ENCODE results near the gene RAI2. TPM values are rescaled to one million over a fixed set of nuclear protein-coding genes. Genes with fewer than 3 reads are reported as not detected.
A peak's percentile ranks its signal among the peaks of the same experiment; 100 is the strongest.

Gene RAI2
- total and polyA plus RNA-seq, 2 donors (not counting 1 experiment from before 2014, with no cell fraction given) = 0.91 to 2.1 TPM

GRCh38 chrX:17814059-17814458 lies 47.0 kb downstream of the RAI2 start:
- TF ChIP-seq EZH2 (IDR thresholded peaks at IDR 0.05; ENCODE audit: low read length, missing control alignments) = no peak
- TF ChIP-seq, protein P1, sequence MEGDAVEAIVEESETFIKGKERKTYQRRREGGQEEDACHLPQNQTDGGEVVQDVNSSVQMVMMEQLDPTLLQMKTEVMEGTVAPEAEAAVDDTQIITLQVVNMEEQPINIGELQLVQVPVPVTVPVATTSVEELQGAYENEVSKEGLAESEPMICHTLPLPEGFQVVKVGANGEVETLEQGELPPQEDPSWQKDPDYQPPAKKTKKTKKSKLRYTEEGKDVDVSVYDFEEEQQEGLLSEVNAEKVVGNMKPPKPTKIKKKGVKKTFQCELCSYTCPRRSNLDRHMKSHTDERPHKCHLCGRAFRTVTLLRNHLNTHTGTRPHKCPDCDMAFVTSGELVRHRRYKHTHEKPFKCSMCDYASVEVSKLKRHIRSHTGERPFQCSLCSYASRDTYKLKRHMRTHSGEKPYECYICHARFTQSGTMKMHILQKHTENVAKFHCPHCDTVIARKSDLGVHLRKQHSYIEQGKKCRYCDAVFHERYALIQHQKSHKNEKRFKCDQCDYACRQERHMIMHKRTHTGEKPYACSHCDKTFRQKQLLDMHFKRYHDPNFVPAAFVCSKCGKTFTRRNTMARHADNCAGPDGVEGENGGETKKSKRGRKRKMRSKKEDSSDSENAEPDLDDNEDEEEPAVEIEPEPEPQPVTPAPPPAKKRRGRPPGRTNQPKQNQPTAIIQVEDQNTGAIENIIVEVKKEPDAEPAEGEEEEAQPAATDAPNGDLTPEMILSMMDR (conservative IDR thresholded peaks at IDR 0.05 in 1 of 2, IDR thresholded peaks at IDR 0.05 in 1 of 2; ENCODE audit: low read depth in 1 of 2, low read length in 2 of 2) = no peak
- no peak for DNase-seq (ENCODE audit: low read depth in 2 of 2)
- Histone ChIP-seq H4K20me1 (ENCODE audit: control insufficient read depth, extremely low read depth, insufficient read depth, low read length) (no peaks in the 10 kb centered on the region), H3K27me3 (ENCODE audit: control insufficient read depth, insufficient read depth, low read length) (no peaks in the 10 kb centered on the region), H3K9ac (ENCODE audit: insufficient read depth, low read length) (no peak overlapping the region), H3K36me3 (ENCODE audit: control insufficient read depth, insufficient read depth, low read length) (no peaks in the 10 kb centered on the region), H3K27ac (ENCODE audit: insufficient read depth, low read length) (no peak overlapping the region), H3K4me1 (ENCODE audit: control insufficient read depth, extremely low read depth, insufficient read depth, low read length) (peaks cover 3% of the 10 kb centered on the region), H3K4me2 (ENCODE audit: extremely low read depth, insufficient read depth, low read length) (no peak overlapping the region), H2AFZ (ENCODE audit: low read length) (no peak overlapping the region), H3K9me3 (ENCODE audit: control insufficient read depth, insufficient read depth, low read depth, low read length) (no peaks in the 10 kb centered on the region), H3K79me2 (ENCODE audit: control insufficient read depth, insufficient read depth, low read length) (no peaks in the 10 kb centered on the region), H3K4me3 (replicated peaks in 1 of 4; ENCODE audit: control extremely low read depth in 1 of 4, insufficient read depth in 1 of 4, low read depth in 3 of 4, low read length in 4 of 4) (no peak overlapping the region)

- Histone ChIP-seq H2AFZ (ENCODE audit: low read length) (no peak overlapping the region), H3K9ac (ENCODE audit: insufficient read depth, low read length) (no peak overlapping the region), H3K9me3 (ENCODE audit: control insufficient read depth, insufficient read depth, low read depth, low read length) (no peaks in the 10 kb centered on the region), H3K27ac (ENCODE audit: insufficient read depth, low read length) (no peak overlapping the region), H3K36me3 (ENCODE audit: control insufficient read depth, insufficient read depth, low read length) (no peaks in the 10 kb centered on the region), H4K20me1 (ENCODE audit: control insufficient read depth, extremely low read depth, insufficient read depth, low read length) (no peaks in the 10 kb centered on the region), H3K27me3 (ENCODE audit: control insufficient read depth, insufficient read depth, low read length) (no peaks in the 10 kb centered on the region), H3K4me1 (ENCODE audit: control insufficient read depth, extremely low read depth, insufficient read depth, low read length) (peaks cover 3% of the 10 kb centered on the region), H3K4me3 (replicated peaks in 1 of 4; ENCODE audit: control extremely low read depth in 1 of 4, insufficient read depth in 1 of 4, low read depth in 3 of 4, low read length in 4 of 4) (no peak overlapping the region), H3K4me2 (ENCODE audit: extremely low read depth, insufficient read depth, low read length) (no peak overlapping the region), H3K79me2 (ENCODE audit: control insufficient read depth, insufficient read depth, low read length) (no peaks in the 10 kb centered on the region)
- no peak for TF ChIP-seq EZH2 (IDR thresholded peaks at IDR 0.05; ENCODE audit: low read length, missing control alignments)
- TF ChIP-seq, protein P1 (conservative IDR thresholded peaks at IDR 0.05 in 1 of 2, IDR thresholded peaks at IDR 0.05 in 1 of 2; ENCODE audit: low read depth in 1 of 2, low read length in 2 of 2) = no peak
- no peak for DNase-seq (ENCODE audit: low read depth in 2 of 2)
These were observed 47.8 kb downstream of the RAI2 start for GRCh38 chrX:17813277-17813676.

GRCh38 chrX:17812763-17813162 lies 48.3 kb downstream of the RAI2 start:
- no peak overlapping the region for H3K27ac ChIP-seq (ENCODE audit: insufficient read depth, low read length)
- DNase-seq (ENCODE audit: low read depth in 2 of 2) = peak in 1 of 2 donors; percentile 64

More at GRCh38 chrX:17812763-17813162, 48.3 kb downstream of the RAI2 start:
- H3K79me2 ChIP-seq (ENCODE audit: control insufficient read depth, insufficient read depth, low read length) = no peaks in the 10 kb centered on the region
- H4K20me1 ChIP-seq (ENCODE audit: control insufficient read depth, extremely low read depth, insufficient read depth, low read length) = no peaks in the 10 kb centered on the region
- H3K4me3 ChIP-seq (replicated peaks in 1 of 4; ENCODE audit: control extremely low read depth in 1 of 4, insufficient read depth in 1 of 4, low read depth in 3 of 4, low read length in 4 of 4) = no peak overlapping the region
- H3K9ac ChIP-seq (ENCODE audit: insufficient read depth, low read length) = no peak overlapping the region
- H2AFZ ChIP-seq (ENCODE audit: low read length) = no peak overlapping the region
- no peaks in the 10 kb centered on the region for H3K27me3 ChIP-seq (ENCODE audit: control insufficient read depth, insufficient read depth, low read length)
- H3K9me3 ChIP-seq (ENCODE audit: control insufficient read depth, insufficient read depth, low read depth, low read length) = no peaks in the 10 kb centered on the region
- peaks cover 3% of the 10 kb centered on the region for H3K4me1 ChIP-seq (ENCODE audit: control insufficient read depth, extremely low read depth, insufficient read depth, low read length)
- TF ChIP-seq EZH2 (IDR thresholded peaks at IDR 0.05; ENCODE audit: low read length, missing control alignments) = no peak
- TF ChIP-seq, protein P1 (conservative IDR thresholded peaks at IDR 0.05 in 1 of 2, IDR thresholded peaks at IDR 0.05 in 1 of 2; ENCODE audit: low read depth in 1 of 2, low read length in 2 of 2) = peak; percentile 75 to 78
- H3K36me3 ChIP-seq (ENCODE audit: control insufficient read depth, insufficient read depth, low read length) = no peaks in the 10 kb centered on the region
- no peak overlapping the region for H3K4me2 ChIP-seq (ENCODE audit: extremely low read depth, insufficient read depth, low read length)

Data from fibroblast of lung (primary cell).